Stimulated activated CD4-positive, alpha-beta T cell treated with anti-CD3 and anti-CD28 coated beads, Interleukin-1b, Interleukin-23, amount 100 ng/mL, for 4 hours (primary cell): ENCODE data around the gene ADAM11.

Source experiments
- DNase-seq, 2 donors: peaks; one replicate each; pipeline ENCODE4 v3.0.0-alpha.2; 2020; ENCODE audit warnings: low read depth in 2 of 2

Gene ADAM11

DNA sequence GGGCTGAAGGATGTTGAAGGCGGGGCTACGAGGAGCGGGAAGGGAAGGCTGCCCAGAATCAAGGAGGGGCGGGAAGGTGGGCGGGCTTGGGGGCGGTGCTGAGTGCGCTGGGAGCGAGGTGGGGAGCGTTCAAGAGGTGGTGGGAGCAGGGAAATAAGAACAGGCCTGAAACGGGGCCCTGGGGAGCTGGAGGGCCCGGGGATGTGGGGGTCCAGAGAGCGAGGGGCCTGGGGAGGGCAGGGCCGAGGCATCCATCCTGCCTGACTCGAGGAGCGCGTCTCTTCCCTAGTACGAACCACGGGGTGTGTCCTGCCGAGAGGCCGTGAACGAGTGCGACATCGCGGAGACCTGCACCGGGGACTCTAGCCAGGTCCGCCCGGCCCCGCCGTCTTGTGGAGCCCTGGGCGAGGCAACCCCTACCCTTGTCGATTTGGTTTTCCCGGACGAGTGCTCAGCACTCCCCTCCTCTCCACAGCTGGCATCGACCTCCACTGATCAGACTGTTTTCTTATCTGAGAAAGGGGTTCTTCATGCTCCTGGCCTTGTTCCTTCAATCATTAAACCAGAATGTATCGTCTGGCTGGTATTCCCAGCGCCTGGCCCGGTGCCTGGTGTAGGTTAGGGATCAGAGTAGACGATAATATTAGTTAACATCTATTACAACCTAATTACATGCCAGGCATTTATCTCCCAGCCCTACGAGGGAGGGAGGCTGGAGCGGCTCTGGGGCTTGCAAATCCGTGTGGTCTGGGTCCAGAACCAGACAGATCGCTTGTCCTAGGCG lies 17.2 kb downstream of the ADAM11 start:
- peak in 1 of 2 donors; percentile 98 for DNase-seq

DNA sequence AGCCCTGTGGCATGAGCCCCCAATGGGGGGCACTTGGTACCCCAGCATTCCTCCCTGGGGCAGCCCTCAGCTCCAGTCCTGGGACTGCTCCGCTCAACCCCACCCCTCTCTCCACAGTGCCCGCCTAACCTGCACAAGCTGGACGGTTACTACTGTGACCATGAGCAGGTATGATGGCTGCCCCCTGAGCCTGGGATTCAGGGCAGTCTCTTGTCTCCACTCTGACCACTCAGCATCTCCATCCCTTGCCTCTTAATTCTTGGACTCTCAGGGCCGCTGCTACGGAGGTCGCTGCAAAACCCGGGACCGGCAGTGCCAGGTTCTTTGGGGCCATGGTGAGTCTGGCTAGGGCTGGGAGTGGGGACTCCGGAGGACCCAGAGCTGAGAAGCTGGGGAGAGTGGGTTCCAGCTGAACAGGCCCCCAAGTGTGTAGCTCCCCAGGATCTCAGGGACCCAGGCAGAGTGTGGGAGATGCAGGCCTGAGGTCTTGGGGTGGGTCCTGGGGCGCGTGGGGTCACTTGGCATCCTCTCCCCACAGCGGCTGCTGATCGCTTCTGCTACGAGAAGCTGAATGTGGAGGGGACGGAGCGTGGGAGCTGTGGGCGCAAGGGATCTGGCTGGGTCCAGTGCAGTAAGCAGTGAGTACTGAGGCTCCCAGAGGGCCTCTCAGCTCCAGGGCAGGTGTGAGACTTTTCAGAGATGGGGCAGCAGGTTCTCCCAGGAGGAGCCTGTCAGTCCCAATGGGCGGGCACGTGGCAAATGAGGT lies 18.0 kb downstream of the ADAM11 start:
- DNase-seq = no peak

DNA sequence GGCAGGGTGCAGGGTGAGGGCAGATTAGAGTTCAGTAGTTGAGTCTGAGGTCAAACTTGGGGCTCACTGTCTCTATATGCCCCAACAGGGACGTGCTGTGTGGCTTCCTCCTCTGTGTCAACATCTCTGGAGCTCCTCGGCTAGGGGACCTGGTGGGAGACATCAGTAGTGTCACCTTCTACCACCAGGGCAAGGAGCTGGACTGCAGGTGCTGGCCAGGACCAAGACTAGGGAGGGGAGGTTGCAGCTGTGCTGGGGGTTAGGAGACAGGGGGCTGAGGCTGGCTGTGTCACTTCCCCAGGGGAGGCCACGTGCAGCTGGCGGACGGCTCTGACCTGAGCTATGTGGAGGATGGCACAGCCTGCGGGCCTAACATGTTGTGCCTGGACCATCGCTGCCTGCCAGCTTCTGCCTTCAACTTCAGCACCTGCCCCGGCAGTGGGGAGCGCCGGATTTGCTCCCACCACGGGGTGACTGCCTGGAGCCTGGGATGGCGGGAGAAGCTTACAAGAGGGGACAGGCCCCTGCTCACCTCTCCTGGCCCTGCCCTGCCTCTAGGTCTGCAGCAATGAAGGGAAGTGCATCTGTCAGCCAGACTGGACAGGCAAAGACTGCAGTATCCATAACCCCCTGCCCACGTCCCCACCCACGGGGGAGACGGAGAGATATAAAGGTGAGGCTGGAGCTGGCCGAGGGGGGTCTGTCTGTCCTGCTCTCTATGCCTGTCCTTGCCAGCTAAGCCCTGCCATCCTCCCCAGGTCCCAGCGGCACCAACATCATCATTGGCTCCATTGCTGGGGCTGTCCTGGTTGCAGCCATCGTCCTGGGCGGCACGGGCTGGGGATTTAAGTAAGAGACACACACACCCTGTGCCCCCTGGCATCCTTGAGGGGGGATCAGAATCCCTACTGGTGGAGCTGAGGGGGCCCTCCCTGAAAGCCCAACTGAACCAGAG lies 18.9 kb downstream of the ADAM11 start:
- DNase-seq = no peak

DNA sequence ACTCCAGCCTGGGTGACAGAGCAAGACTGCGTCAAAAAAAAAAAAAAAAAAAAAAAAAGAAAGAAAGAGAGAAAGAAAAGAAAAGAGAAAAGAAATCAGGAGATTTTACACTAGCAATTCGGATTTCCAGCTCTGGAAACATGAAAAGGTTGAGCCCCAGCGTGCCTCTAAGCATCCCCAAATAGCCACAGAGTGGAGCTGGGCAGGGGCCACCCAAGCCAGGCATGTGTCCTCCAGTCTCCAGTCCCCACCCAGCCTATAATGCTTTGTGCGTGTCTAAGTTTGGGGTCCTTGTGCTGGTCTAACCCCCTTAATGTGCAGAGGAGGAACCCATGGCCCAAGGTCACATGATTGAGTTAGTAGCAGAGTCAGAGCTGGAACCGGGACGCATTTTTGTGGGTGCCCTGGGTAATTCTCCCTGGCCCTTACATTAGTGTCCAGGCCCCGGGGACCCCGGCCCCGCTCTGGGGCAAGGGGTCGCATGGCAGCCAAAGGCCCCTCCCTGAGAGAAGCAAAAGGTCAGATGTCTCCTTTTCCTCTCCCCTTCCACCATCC lies 19.9 kb downstream of the ADAM11 start:
- no peak for DNase-seq

DNA sequence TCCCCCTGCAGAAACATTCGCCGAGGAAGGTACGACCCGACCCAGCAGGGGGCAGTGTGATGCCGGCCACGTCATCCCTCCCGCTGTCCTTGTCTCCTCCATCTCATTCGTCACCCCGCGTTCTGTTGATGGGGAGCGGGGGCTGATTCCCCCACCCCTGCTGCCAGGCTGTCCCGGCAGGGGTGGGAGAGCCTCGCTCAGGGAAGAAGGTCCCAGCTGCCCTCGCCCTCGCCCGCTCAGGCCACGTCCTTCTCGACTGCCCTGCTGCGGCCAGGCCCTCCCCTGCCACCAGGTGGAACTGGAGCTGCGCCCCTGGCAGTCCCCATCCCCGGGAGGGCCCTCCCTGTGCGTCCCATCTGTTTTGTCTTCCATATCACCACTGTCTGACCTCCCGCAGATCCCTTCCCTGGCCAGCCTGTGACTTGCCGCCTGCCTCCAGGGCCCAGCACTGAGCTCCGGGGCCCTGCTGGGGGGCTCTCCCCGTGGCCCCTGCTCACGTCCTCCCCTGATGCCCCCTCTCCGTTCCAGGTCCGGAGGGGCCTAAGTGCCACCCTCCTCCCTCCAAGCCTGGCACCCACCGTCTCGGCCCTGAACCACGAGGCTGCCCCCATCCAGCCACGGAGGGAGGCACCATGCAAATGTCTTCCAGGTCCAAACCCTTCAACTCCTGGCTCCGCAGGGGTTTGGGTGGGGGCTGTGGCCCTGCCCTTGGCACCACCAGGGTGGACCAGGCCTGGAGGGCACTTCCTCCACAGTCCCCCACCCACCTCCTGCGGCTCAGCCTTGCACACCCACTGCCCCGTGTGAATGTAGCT lies 20.6 kb downstream of the ADAM11 start:
- DNase-seq = peak; percentile 79

DNA sequence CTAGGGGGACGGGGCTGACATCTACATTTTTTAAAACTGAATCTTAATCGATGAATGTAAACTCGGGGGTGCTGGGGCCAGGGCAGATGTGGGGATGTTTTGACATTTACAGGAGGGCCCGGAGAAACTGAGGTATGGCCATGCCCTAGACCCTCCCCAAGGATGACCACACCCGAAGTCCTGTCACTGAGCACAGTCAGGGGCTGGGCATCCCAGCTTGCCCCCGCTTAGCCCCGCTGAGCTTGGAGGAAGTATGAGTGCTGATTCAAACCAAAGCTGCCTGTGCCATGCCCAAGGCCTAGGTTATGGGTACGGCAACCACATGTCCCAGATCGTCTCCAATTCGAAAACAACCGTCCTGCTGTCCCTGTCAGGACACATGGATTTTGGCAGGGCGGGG lies 21.4 kb downstream of the ADAM11 start:
- DNase-seq = no peak

DNA sequence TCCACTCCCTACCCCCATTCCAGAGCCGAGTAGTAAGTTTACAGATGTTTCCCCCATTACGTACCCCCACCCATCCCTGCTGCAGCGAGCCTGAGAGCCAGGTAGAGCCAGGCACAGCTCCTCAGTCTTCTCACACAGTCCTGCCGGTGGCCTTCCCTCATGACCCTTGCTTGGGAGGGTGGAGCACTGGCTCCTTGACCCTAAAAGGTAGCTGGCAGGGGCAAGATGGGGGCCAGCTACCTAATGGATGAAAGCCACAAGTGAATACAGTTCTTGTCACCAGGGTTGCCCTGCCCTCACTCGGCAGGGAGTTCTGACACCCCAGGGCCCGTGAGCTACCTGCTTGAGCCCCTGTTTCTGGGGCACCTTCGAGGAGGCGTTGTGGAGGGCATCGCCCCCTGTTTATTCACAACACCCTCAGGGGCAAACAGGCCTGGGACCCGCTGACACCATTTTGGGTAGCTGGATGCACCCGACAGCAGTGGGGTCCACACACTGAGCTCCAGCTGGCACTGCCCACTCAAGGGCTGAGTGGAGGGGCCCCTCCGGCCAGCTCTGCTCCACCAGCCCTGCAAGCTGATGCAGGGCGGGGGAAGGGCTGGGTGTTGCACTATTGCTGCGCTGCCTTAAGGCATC lies 22.2 kb downstream of the ADAM11 start:
- DNase-seq = no peak

DNA sequence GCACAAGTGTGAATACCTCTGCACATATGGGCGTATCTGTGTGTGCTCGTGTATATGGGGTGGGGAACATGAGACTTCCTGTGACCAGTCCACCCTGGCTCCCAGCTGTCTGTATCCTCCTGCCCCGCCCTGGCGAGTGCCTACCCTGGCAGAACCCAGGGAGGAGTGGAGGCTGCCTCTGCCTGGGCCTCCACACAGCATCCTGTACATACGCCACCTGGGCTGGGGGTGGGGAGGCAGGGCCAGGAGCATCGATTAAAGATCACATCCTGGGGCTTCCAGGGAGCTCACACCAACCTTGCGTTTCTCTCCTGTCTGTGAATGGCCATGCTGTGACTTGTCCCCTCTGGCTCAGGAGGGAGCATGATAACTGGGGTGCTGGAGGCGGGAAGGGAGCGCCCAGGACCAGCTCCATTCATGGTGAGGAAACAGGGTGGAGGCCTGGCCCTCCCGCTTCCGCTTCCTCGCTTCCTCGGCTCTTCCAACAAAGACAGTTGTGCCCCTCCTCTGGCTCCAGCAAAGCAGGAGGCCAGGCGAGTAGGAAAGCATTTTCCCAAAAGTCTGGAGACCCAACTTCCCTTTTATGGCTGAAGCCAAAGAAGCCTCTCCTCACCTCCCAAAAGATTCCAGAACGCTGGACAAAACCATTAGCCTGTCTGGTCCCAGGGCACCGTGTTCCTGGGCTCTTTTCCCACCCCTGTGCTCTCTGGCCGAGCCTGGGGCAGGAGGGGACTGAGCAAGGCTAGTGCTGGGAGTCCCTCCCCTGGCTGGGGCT lies 22.9 kb downstream of the ADAM11 start:
- DNase-seq = no peak

DNA sequence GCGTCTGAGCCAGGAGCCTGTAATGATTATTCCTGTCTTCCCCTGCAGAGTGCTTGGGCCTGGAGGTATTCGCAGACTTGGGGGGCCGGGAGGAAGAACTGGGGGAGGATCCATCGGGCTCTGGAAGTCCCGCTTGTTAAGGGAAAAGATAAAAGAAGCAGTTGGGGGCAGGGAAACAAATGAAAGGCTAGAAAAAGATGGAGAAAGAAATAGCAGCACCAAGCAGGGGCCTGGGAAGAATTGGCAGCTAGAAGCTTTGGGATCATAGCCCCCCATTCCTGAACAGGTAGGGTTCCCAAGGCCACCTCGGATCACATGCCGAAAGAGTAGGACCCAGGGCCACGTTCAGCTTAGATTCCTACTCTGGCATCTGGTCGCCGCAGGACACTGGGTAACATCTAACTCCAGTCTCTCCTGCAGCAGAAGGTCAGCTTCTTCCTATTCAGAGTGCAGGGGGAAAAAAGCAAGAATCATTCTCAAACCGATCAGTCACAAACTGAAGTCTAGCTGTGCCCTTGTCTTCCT lies 23.6 kb downstream of the ADAM11 start:
- DNase-seq = no peak

DNA sequence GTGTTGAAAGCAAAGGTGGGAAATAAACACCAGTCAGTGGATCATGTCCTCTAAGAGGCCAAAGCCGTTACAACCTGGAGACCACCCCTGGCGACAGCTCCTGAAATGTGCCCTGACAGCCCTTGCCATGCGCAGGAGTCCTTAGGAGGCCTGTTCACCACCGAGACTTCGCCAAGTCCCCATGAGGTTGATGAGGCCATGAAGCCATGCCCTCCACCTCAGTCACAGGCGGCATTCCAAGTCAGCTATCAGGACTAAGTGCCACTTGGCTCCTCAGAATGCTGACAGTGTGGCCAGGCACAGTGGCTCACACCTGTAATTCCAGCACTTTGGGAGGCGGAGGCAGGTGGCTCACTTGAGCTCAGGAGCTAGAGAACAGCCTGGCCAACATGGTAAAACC lies 27.1 kb downstream of the ADAM11 start:
- DNase-seq = no peak

DNA sequence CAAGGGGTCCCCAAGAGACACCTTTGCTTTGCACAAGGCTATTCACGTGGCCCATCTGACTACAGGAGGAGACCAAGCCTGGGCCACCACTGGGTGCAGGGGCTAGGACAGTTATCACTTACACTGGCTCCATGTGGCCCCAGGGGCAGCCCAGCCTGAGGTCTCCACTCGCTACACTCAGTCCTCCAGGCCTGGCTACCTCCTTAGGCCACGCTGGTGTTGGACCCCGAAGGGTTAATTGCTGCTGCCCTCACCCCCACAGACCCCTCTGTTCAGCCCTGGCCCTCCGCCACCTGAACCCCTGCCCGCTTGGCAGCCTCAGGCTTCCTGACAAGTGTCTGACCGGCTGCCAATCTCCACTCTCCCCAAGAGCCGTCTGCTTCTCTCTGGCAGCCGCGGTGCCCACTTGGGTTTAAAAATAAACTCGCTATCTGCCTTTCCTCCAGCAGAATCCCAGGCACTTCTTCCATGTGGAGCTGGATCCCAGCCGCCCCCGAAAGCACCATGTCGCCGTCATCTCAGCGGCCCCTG lies 27.8 kb downstream of the ADAM11 start:
- no peak for DNase-seq

DNA sequence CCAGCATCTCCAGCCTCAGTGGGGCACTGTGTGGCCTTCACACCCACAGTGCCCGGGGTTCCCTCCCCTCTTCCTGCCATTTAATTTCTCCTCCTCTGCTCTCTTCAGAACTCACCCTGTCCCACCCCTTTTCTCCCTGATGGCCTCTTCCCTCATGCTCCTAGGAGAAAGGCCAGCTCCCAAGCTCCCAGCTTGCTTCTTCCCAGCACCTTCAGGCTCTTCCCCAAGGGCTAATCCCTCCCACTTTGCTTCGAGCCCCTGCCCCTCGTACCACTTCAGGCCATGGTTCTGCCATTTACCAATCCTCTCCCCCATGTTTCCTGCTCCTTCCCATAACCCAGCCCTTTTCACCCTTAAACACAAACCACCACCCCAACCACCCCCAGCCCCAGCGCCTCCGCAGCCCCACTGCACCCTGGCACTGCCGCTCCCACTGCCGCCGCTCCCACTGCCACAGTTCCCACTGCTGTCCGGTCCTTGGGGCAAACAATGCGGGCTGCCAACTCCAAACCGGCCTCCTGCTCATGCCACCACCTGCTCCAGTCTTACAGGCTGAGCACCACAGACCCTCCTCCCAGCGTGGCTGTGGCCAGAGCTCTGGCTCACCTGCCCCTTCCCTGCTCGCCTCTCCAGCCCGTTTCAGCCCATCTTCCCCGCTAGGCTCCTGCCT lies 28.6 kb downstream of the ADAM11 start:
- DNase-seq = no peak

DNA sequence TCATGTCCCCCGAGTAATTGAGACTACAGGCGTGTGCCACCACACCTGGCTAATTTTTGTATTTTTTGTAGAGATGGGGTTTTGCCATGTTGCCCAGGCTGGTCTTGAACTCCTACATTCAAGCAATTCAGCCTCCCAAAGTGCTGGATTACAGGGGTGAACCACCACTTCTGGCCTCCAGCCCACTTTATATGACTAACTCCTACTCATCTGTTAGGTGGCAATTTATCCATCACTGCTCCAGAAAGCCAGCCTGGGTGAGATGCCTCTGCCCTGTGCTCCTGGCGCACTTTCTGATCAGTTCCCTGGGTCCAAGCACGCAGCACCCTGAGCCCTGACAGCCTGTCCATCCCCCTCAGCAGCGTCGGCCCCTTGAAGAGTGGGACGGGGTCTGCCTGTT lies 29.4 kb downstream of the ADAM11 start:
- no peak for DNase-seq

DNA sequence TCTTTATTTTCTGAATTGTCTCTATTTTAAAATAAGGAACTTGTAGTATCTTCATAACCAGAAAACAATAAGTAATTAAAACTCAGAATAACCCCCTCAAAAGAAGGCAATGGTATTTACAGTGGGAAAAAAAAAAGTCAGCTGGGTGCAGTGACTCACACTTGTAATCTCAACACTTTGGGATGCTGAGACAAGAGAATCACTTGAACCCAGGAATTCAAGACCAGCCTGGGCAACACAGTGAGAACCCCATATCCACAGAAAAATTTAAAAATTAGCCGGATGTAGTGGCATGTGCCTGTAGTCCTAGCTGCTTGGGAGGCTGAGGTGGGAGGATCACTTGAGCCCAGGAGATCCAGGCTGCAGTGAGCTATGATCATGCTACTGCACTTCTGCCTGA lies 33.5 kb downstream of the ADAM11 start:
- DNase-seq = no peak

DNA sequence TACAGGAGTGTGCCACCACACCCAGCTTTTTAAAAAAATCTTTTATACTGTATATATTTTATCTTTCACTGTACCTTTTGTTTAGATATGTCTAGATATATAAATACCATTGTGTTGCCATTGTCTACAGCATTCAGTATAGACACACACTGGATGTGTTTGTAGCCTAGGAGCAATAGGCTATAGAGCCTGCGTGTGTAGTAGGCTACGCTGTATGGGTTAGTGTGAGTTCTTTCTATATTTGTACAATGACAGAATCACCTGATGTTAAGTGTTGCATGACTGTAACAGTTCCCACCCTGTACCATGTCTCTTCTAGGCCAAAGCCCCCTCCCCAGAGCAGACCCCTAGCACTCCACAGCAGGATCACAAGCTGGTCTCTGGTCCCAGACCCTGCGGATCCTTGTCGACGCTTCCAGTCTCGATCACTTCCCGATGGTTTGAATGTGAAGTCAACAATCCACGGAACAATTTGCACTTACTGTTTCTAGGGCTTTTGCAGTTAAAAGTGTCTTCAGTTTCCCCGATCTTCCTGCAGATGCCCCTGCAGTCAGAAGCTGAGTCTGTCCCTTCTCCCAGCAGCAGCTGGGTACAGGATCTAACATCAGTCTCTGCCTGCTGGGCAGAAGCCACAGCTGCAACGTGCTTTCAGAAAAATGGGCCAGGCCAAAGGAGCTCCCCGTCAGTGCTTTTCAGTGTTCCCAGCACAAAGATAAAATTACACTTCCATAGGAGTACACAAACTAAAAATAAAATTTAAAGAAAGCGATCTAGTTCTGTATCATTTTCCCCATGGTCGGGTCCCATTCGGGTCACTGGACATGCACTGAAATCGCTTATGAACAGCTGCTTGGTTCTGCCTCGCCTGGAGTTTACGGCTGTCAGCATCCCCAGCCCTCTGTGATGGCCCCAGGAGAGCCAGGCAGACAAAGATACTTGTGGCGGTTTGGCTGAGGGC lies 35.4 kb downstream of the ADAM11 start:
- no peak for DNase-seq

DNA sequence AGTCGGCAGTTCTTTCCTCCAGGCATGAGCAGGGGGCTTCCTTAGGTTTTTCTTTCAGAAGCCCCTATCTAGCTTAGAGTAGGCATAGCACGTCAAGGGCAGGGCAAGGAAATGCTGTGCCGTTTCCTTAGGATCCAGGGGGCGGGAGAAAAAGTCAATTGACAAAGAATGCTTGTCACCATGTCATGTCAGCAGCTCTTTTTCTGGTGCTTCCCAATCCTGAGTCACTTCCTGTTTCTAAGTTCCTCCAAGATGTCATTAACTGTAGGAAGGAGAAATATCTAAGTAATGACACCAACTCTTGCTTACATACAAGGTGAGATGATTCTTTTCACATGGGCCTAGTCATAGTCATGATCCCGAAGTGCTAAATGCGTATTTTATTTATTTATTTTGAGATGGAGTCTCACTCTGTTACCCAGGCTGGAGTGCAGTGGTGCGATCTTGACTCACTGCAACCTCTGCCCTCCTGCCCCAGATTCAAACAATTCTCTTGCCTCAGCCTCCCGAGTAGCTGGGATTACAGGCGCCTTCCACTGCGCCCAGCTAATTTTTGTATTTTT lies 36.1 kb downstream of the ADAM11 start:
- no peak for DNase-seq

DNA sequence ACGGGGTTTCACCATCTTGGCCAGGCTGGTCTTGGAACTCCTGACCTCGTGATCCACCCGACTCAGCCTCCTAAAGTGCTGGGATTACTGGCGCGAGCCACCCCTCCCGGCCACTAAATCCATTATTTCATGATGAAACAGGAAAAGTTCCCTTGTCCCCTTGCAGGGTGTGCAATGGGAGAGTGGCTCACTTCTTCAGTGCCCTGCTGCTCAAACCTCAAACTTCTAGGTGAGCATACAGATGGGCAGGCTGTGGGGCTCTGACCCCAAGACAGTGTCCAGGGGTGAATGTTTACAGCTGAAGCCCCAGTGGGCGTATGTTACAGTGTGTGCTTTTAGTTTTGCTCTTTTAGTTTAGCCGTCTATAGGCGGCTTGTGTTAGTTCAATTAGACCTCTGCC lies 36.6 kb downstream of the ADAM11 start:
- DNase-seq = no peak
